Loucy (cell line): ENCODE data around the gene VPS37C.
"Not testable (repeated sequence)": the region's sequence is repeated elsewhere in the genome, so short reads cannot be mapped to it uniquely, and the experiment has no call there.

Experiments
- H2AFZ ChIP-seq: fragments of 200-600 bp; sonication (generic); 2 replicates; pipeline ENCODE4 v1.6.0; 2016; ENCODE audit warnings: antibody characterized with exemption, mild to moderate bottlenecking, low read length, moderate library complexity
- H3F3A ChIP-seq: fragments of 200-600 bp; 2 replicates; pipeline ENCODE4 v1.6.0; 2016; ENCODE audit warnings: antibody characterized with exemption, low read depth, mild to moderate bottlenecking
- H3K27me3 ChIP-seq: fragments of 200-600 bp; sonication (generic); 2 replicates; pipeline ENCODE4 v1.6.1; 2014; ENCODE audit warnings: low read length, mild to moderate bottlenecking; ENCODE audit not compliant: insufficient read depth, poor library complexity, severe bottlenecking
- H3K36me3 ChIP-seq: fragments of 200-600 bp; sonication (generic); 2 replicates; pipeline ENCODE4 v1.6.1; 2016; ENCODE audit warnings: low read length; ENCODE audit not compliant: insufficient read depth
- H3K4me1 ChIP-seq: fragments of 200-600 bp; sonication (generic); 2 replicates; pipeline ENCODE4 v1.5.1; 2014; ENCODE audit warnings: low read length, mild to moderate bottlenecking; ENCODE audit not compliant: insufficient read depth, poor library complexity, severe bottlenecking
- H3K4me2 ChIP-seq: fragments of 200-600 bp; sonication (generic); 2 replicates; pipeline ENCODE4 v1.6.0; 2014; ENCODE audit warnings: antibody characterized with exemption, low read length, low read depth, mild to moderate bottlenecking; ENCODE audit not compliant: poor library complexity, severe bottlenecking
- H3K4me3 ChIP-seq: fragments of 200-600 bp; sonication (generic); 2 replicates; pipeline ENCODE4 v1.5.1; 2014; ENCODE audit warnings: low read length, mild to moderate bottlenecking, mixed read lengths; ENCODE audit not compliant: poor library complexity, severe bottlenecking
- H3K79me2 ChIP-seq: fragments of 200-600 bp; sonication (generic); 2 replicates; pipeline ENCODE4 v1.6.1; 2014; ENCODE audit warnings: low read length; ENCODE audit not compliant: insufficient read depth
- H3K9ac ChIP-seq: fragments of 200-600 bp; sonication (generic); 2 replicates; pipeline ENCODE4 v1.6.0; 2014; ENCODE audit warnings: mild to moderate bottlenecking, low read depth, low read length, moderate library complexity; ENCODE audit not compliant: poor library complexity, severe bottlenecking
- H3K9me2 ChIP-seq: fragments of 200-600 bp; sonication (generic); replicated peaks from 2 replicates; pipeline ENCODE4 v1.6.1; 2016; ENCODE audit warnings: low read depth, low read length, mixed read lengths
- H3K9me3 ChIP-seq: fragments of 200-600 bp; sonication (generic); 2 replicates; pipeline ENCODE4 v1.6.1; 2014; ENCODE audit warnings: mild to moderate bottlenecking, antibody characterized with exemption, low read length, low read depth; ENCODE audit not compliant: insufficient read depth
- H4K20me1 ChIP-seq: fragments of 200-600 bp; sonication (generic); 2 replicates; pipeline ENCODE4 v1.6.0; 2014; ENCODE audit warnings: antibody characterized with exemption, low read length, mild to moderate bottlenecking; ENCODE audit not compliant: insufficient read depth, poor library complexity, severe bottlenecking
- CTCF ChIP-seq: fragments of 200-600 bp; sonication (generic); conservative IDR thresholded peaks from 2 replicates; pipeline ENCODE4 v1.5.1; 2014; ENCODE audit warnings: mild to moderate bottlenecking, antibody characterized with exemption, low read length
- EZH2phosphoT487 ChIP-seq: fragments of 200-600 bp; IDR thresholded peaks from 2 replicates; pipeline ENCODE4 v1.6.1; 2018; ENCODE audit warnings: antibody characterized with exemption, mild to moderate bottlenecking, moderate library complexity, borderline replicate concordance

Gene VPS37C

GRCh38 chr11:61098778-61099177, 62.4 kb downstream of the VPS37C start:
- Histone ChIP-seq H3F3A (no peaks in the 10 kb centered on the region), H3K4me2 (no peak overlapping the region), H3K9me3 (no peaks in the 10 kb centered on the region), H3K27me3 (no peaks in the 10 kb centered on the region), H3K4me1 (peaks cover 2% of the 10 kb centered on the region), H3K4me3 (no peak overlapping the region), H3K36me3 (no peaks in the 10 kb centered on the region), H2AFZ (no peak overlapping the region), H3K9me2 (no peaks in the 10 kb centered on the region), H3K79me2 (no peaks in the 10 kb centered on the region), H4K20me1 (no peaks in the 10 kb centered on the region), H3K9ac (no peak overlapping the region)
- TF ChIP-seq EZH2phosphoT487 (no peak), CTCF (no peak)

- H4K20me1 ChIP-seq, H3K4me2 ChIP-seq, H2AFZ ChIP-seq, H3K4me3 ChIP-seq, H3K9me3 ChIP-seq, H3K9me2 ChIP-seq, H3K4me1 ChIP-seq, H3K36me3 ChIP-seq, H3K9ac ChIP-seq, H3K27me3 ChIP-seq, H3K79me2 ChIP-seq, H3F3A ChIP-seq: not testable (repeated sequence)
Measured at GRCh38 chr11:61098261-61098660, 63.0 kb downstream of the VPS37C start.

- H3K36me3 ChIP-seq, result no peaks in the 10 kb centered on the region
- no peaks in the 10 kb centered on the region for H3K4me1 ChIP-seq
- no peaks in the 10 kb centered on the region for H4K20me1 ChIP-seq
- H3K9me2 ChIP-seq, result no peaks in the 10 kb centered on the region
- H3K27me3 ChIP-seq, result no peaks in the 10 kb centered on the region
- TF ChIP-seq CTCF (no peak), EZH2phosphoT487 (no peak)
- no peak overlapping the region for H3K4me2 ChIP-seq
- no peaks in the 10 kb centered on the region for H3K79me2 ChIP-seq
- no peak overlapping the region for H3K4me3 ChIP-seq
- H3K9ac ChIP-seq, result no peak overlapping the region
- H3K9me3 ChIP-seq, result no peaks in the 10 kb centered on the region
- H3F3A ChIP-seq, result no peaks in the 10 kb centered on the region
- H2AFZ ChIP-seq, result no peak overlapping the region
Measured at GRCh38 chr11:61095021-61095420, 66.2 kb downstream of the VPS37C start.

- H3F3A ChIP-seq, H3K4me1 ChIP-seq, H3K9ac ChIP-seq, H4K20me1 ChIP-seq, H3K9me2 ChIP-seq, H3K9me3 ChIP-seq, H3K4me3 ChIP-seq, H2AFZ ChIP-seq, H3K36me3 ChIP-seq, H3K4me2 ChIP-seq, H3K79me2 ChIP-seq, H3K27me3 ChIP-seq: not testable (repeated sequence)
Measured at GRCh38 chr11:61094167-61094566, 67.1 kb downstream of the VPS37C start.
